K562 (cell line): ENCODE data around the gene PLCB4. TPM values are rescaled to one million over a fixed set of nuclear protein-coding genes. Genes with fewer than 3 reads are reported as not detected.

Source experiments
- ATAC-seq: fragments of 200-7000 bp; cut with Tn5 transposase; 3 replicates; pipeline ENCODE4 v1.9.1; 2020; ENCODE audit warnings: moderate library complexity
- BruUV-seq: library from RNA; stranded (reverse); fragments of 400-500 nt; replicated peaks from 2 replicates; lab custom pipeline; 2021; lab: Mats Ljungman, UMichigan
- CTCF ChIA-PET: fragments of 300-600 bp; formaldehyde crosslinking; extraction: SDS; loops from one replicate; lab custom pipeline; 2021; ENCODE audit warnings: low intra/inter-chr PET ratio; lab: Yijun Ruan, JAX
- POLR2A ChIA-PET: fragments of 300-600, 350-650 bp; sonication (Branson Sonifier 250); formaldehyde crosslinking; extraction: SDS; loops from one replicate; lab custom pipeline; 2021; ENCODE audit warnings: antibody characterized with exemption, inconsistent platforms; lab: Yijun Ruan, JAX
- DNase-seq, 4 experiments: peaks; one replicate each; pipeline versions ENCODE4 v3.0.0 to v3.0.0-alpha.2; 2011 to 2018; ENCODE audit warnings: low spot score in 3 of 4, mixed read lengths in 3 of 4; ENCODE audit errors: extremely low read depth in 1 of 4
- FAIRE-seq: peaks from 2 replicates; lab custom pipeline; 2011; peaks lifted over from hg19 to GRCh38; lab: Jason Lieb, UNC
- H2AFZ ChIP-seq: 2 replicates; pipeline ENCODE4 v1.6.0; 2011; ENCODE audit warnings: low read depth, low read length, control low read depth, inconsistent platforms
- H3K27ac ChIP-seq: fragments of 200-600 bp; 3 replicates; pipeline ENCODE4 v1.8.0; 2011; ENCODE audit warnings: low read depth, mild to moderate bottlenecking, control low read depth, inconsistent platforms, low read length, moderate library complexity, mixed read lengths; ENCODE audit errors: extremely low read depth
- H3K27me3 ChIP-seq, 2 experiments: fragments of 300-600 bp in 1 of 2; 2 replicates in 1 of 2; 3 replicates in 1 of 2; pipeline versions ENCODE4 v1.6.0 to v1.8.0; 2011; ENCODE audit warnings: inconsistent platforms in 2 of 2, low read length in 2 of 2, mild to moderate bottlenecking in 1 of 2, mixed read lengths in 1 of 2, moderate library complexity in 1 of 2; ENCODE audit not compliant: control insufficient read depth in 2 of 2, insufficient read depth in 2 of 2
- H3K36me3 ChIP-seq: fragments of 300-600 bp; 3 replicates; pipeline ENCODE4 v1.8.0; 2011; ENCODE audit warnings: mild to moderate bottlenecking, low read length, inconsistent platforms; ENCODE audit not compliant: control insufficient read depth, insufficient read depth
- H3K4me1 ChIP-seq, 2 experiments: fragments of 200-600 bp in 1 of 2; replicated peaks in 1 of 2; 2 replicates in 1 of 2; 3 replicates in 1 of 2; pipeline versions ENCODE4 v1.5.1 to v1.8.0; 2011; ENCODE audit warnings: inconsistent platforms in 2 of 2, low read length in 2 of 2, mild to moderate bottlenecking in 1 of 2, mixed read lengths in 1 of 2, moderate library complexity in 1 of 2; ENCODE audit not compliant: control insufficient read depth in 2 of 2, insufficient read depth in 2 of 2
- H3K4me2 ChIP-seq: 2 replicates; pipeline ENCODE4 v1.6.1; 2011; ENCODE audit warnings: low read length, control low read depth, inconsistent platforms, mixed read lengths; ENCODE audit not compliant: insufficient read depth
- H3K4me3 ChIP-seq: fragments of 200-600 bp; sonication (generic), shearing (Covaris generic); 2 replicates; pipeline ENCODE4 v1.5.1; 2016; ENCODE audit warnings: control low read depth, inconsistent platforms
- H3K79me2 ChIP-seq: fragments of 200-600 bp; 3 replicates; pipeline ENCODE4 v1.8.0; 2011; ENCODE audit warnings: low read length, inconsistent platforms; ENCODE audit not compliant: control insufficient read depth, insufficient read depth
- H3K9ac ChIP-seq, 2 experiments: 2 replicates each; pipeline versions ENCODE4 v1.6.0 to v1.6.1; 2011; ENCODE audit warnings: low read depth in 2 of 2, low read length in 2 of 2, control low read depth in 1 of 2, inconsistent platforms in 1 of 2, mild to moderate bottlenecking in 1 of 2, mixed read lengths in 1 of 2; ENCODE audit not compliant: insufficient read depth in 1 of 2
- H3K9me1 ChIP-seq: one replicate; pipeline ENCODE4 v1.6.0; 2011; ENCODE audit warnings: inconsistent platforms, mild to moderate bottlenecking, low read length, moderate library complexity; ENCODE audit not compliant: control insufficient read depth, insufficient read depth
- H3K9me3 ChIP-seq: replicated peaks from 2 replicates; pipeline ENCODE4 v1.5.1; 2011; ENCODE audit warnings: low read depth, low read length, inconsistent platforms; ENCODE audit not compliant: control insufficient read depth, insufficient read depth
- H4K20me1 ChIP-seq: replicated peaks from 2 replicates; pipeline ENCODE4 v1.6.1; 2011; ENCODE audit warnings: low read length, inconsistent platforms, mixed read lengths; ENCODE audit not compliant: control insufficient read depth, insufficient read depth
- CAMTA2 ChIP-seq: fragments of 250-450 bp; sonication (Bioruptor Pico); conservative IDR thresholded peaks from 2 replicates; pipeline ENCODE4 v1.5.1; 2022
- CBFA2T2 ChIP-seq: fragments of 450-650 bp; conservative IDR thresholded peaks from 2 replicates; pipeline ENCODE4 v1.6.1; 2017; ENCODE audit warnings: mild to moderate bottlenecking
- CBX2 ChIP-seq: fragments of 200-600 bp; sonication (generic); IDR thresholded peaks from one replicate; pipeline ENCODE4 v1.6.1; 2012; ENCODE audit warnings: mild to moderate bottlenecking, low read length, inconsistent platforms; ENCODE audit not compliant: insufficient read depth, poor library complexity, severe bottlenecking
- CHAMP1 ChIP-seq: fragments of 450-650 bp; IDR thresholded peaks from 2 replicates; pipeline ENCODE4 v1.6.1; 2016; ENCODE audit warnings: mild to moderate bottlenecking
- CHD2 ChIP-seq: IDR thresholded peaks from 2 replicates; pipeline ENCODE4 v1.6.1; 2011; ENCODE audit warnings: low read depth, low read length
- E2F3 ChIP-seq: fragments of 250-450 bp; sonication (Bioruptor Pico); IDR thresholded peaks from 2 replicates; pipeline ENCODE4 v1.4.0; 2020; ENCODE audit warnings: mild to moderate bottlenecking
- FOXK1 ChIP-seq: sonication (generic); formaldehyde crosslinking; IDR thresholded peaks from 2 replicates; pipeline ENCODE4 v1.8.0; 2022; ENCODE audit warnings: missing genetic modification reagents, mild to moderate bottlenecking, borderline replicate concordance
- GABPA ChIP-seq: fragments of 200-800 bp; sonication (Bioruptor generic); conservative IDR thresholded peaks from 2 replicates; pipeline ENCODE4 v1.6.1; 2016; ENCODE audit warnings: low read depth, missing genetic modification characterization, missing compliant biosample characterization
- GATAD2B ChIP-seq: fragments of 450-650 bp; IDR thresholded peaks from 2 replicates; pipeline ENCODE4 v1.6.1; 2017; ENCODE audit warnings: mild to moderate bottlenecking, borderline replicate concordance
- KDM1A ChIP-seq, 2 experiments: fragments of 450-650 bp; IDR thresholded peaks; 2 replicates each; pipeline ENCODE4 v1.6.1; 2016; ENCODE audit warnings: mild to moderate bottlenecking in 2 of 2
- LEF1 ChIP-seq: fragments of 450-650 bp; IDR thresholded peaks from 2 replicates; pipeline ENCODE4 v1.6.1; 2016; ENCODE audit warnings: mild to moderate bottlenecking
- MED1 ChIP-seq: sonication (generic); formaldehyde crosslinking; IDR thresholded peaks from 2 replicates; pipeline ENCODE4 v1.8.1; 2023; ENCODE audit warnings: missing genetic modification reagents, borderline replicate concordance
- RBM34 ChIP-seq: fragments of 200-400 bp; formaldehyde crosslinking; IDR thresholded peaks from 2 replicates; pipeline ENCODE4 v1.6.1; 2018; ENCODE audit warnings: low read length, borderline replicate concordance; ENCODE audit not compliant: insufficient read depth
- SETDB1 ChIP-seq: IDR thresholded peaks from one replicate; pipeline ENCODE4 v1.6.1; 2012; ENCODE audit warnings: low read length, control low read depth, inconsistent platforms
- SLC30A9 ChIP-seq: fragments of 250-450 bp; sonication (Bioruptor Pico); IDR thresholded peaks from 2 replicates; pipeline ENCODE4 v1.8.0; 2022; ENCODE audit warnings: mild to moderate bottlenecking, moderate library complexity
- SNRNP70 ChIP-seq: fragments of 200-400 bp; formaldehyde crosslinking; optimal IDR thresholded peaks from 2 replicates; pipeline ENCODE3; 2017; ENCODE audit warnings: low read depth, low read length
- ZBTB1 ChIP-seq: sonication (generic); formaldehyde crosslinking; IDR thresholded peaks from 2 replicates; pipeline ENCODE4 v1.8.1; 2023; ENCODE audit warnings: missing genetic modification reagents, low read depth, mild to moderate bottlenecking, borderline replicate concordance
- ZBTB11 ChIP-seq, 3 experiments: fragments of 200-800 bp in 1 of 3; fragments of 250-450 bp in 1 of 3; fragments of 450-650 bp in 1 of 3; sonication (Bioruptor Pico) in 1 of 3; sonication (Bioruptor generic) in 1 of 3; formaldehyde crosslinking in 1 of 3; IDR thresholded peaks; 2 replicates each; pipeline versions ENCODE4 v1.6.1 to v1.8.0; 2016 to 2022; ENCODE audit warnings: mild to moderate bottlenecking in 2 of 3, missing genetic modification characterization in 2 of 3, missing compliant biosample characterization in 1 of 3, moderate library complexity in 1 of 3
- ZNF347 ChIP-seq: fragments of 450-650 bp; formaldehyde crosslinking; IDR thresholded peaks from 2 replicates; pipeline ENCODE4 v1.4.0; 2020; ENCODE audit warnings: low read depth, mild to moderate bottlenecking, moderate library complexity
- ZNF507 ChIP-seq: conservative IDR thresholded peaks from 2 replicates; pipeline ENCODE4 v1.6.1; 2017; ENCODE audit warnings: missing genetic modification characterization, missing compliant biosample characterization
- WGBS: fragments of 100-300 bp; shearing (Covaris generic); methylation state at CpG from one replicate; pipeline ENCODE4 v1.1.6; 2016; ENCODE audit warnings: low coverage, mixed read lengths; ENCODE audit not compliant: insufficient coverage; ENCODE audit errors: missing lambda C conversion rate; 5-methylcytosine and 5-hydroxymethylcytosine counted together
- in situ Hi-C: fragments of 300-500 bp; cut with MboI; formaldehyde crosslinking; loops from 4 replicates; pipeline ENCODE4 v1.15.0; 2018; ENCODE audit warnings: inconsistent platforms, mixed read lengths
- intact Hi-C: fragments of 100-400 bp; cut with micrococcal nuclease; formaldehyde crosslinking; loops from 2 replicates; pipeline ENCODE4 v1.14.2; 2022
- polyA plus RNA-seq, 8 experiments: library from polyadenylated mRNA; depleted of rRNA in 4 of 8; stranded (reverse) in 5 of 8; unstranded in 3 of 8; fragments of >200 nt; fragmentation: Nextera tagmentation in 2 of 8; fragmentation: Illumina TruSeq in 1 of 8; extraction: Ambion mirVana in 2 of 8; extraction: Trizol in 1 of 8; gene quantifications; 2 replicates each; pipeline versions ENCODE4 v1.2.1 to v1.2.3, GENCODE V29; 2011 to 2014; ENCODE audit warnings: inconsistent platforms in 1 of 8, missing spikeins in 1 of 8
- total RNA-seq, 7 experiments: library from RNA; depleted of rRNA in 6 of 7; stranded (reverse); fragments of >200 nt in 6 of 7; fragmentation: Illumina TruSeq in 2 of 7; extraction: Trizol in 2 of 7; gene quantifications; 2 replicates each; pipeline versions ENCODE4 v1.2.1 to v1.2.3, GENCODE V29; 2011 to 2021; ENCODE audit warnings: low replicate concordance in 1 of 7

PLCB4 gene
- total and polyA plus RNA-seq, 9 of the 15 experiments (the other 6 are each of a cell fraction or from before 2014, with no cell fraction given): 0.20 to 2.9 (median 0.52) TPM

GRCh38 chr20:9388813-9389161 lies 319.9 kb downstream of the PLCB4 start:
- no peak for DNase-seq
- in situ Hi-C loops (no loop called here), intact Hi-C loops (no loop called here)
- H3K79me2 ChIP-seq: no peaks in the 10 kb centered on the region
- no peak for FAIRE-seq
- 0% methylated on average over 2 of the region's 2 CpGs for WGBS
- no peak overlapping the region for H2AFZ ChIP-seq
- H3K9me1 ChIP-seq: no peaks in the 10 kb centered on the region
- H3K36me3 ChIP-seq: no peaks in the 10 kb centered on the region
- H3K4me3 ChIP-seq: no peak overlapping the region
- no peaks in the 10 kb centered on the region for H3K9me3 ChIP-seq
- no peak overlapping the region for H3K27ac ChIP-seq
- ChIA-PET CTCF (no interaction called here), POLR2A (no interaction called here)
- no peaks in the 10 kb centered on the region for H3K27me3 ChIP-seq
- H3K4me2 ChIP-seq: no peak overlapping the region
- H4K20me1 ChIP-seq: no peaks in the 10 kb centered on the region
- H3K4me1 ChIP-seq: no peaks in the 10 kb centered on the region
- H3K9ac ChIP-seq: no peak overlapping the region
- TF ChIP-seq CAMTA2 (no peak), LEF1 (no peak), E2F3 (CRISPR knock-in tag) (no peak), SNRNP70 (no peak), CBX2 (no peak), ZNF347 (CRISPR knock-in tag) (no peak), CHD2 (no peak), CHAMP1 (no peak), MED1 (CRISPR knock-in tag) (no peak), SLC30A9 (CRISPR knock-in tag) (no peak), RBM34 (no peak), ZBTB1 (CRISPR knock-in tag) (no peak), GATAD2B (no peak), FOXK1 (CRISPR knock-in tag) (no peak), ZBTB11 (CRISPR knock-in tag; IDR thresholded peaks at IDR 0.05) (no peak), SETDB1 (no peak), CBFA2T2 (no peak), ZNF507 (tag) (no peak), KDM1A (IDR thresholded peaks at IDR 0.05) (no peak), GABPA (tag) (no peak)
- TF ChIP-seq, all 486 proteins: peak for 0
- no peak for ATAC-seq
- no TSS peak for BruUV-seq
